ENCODE results near the gene KAT6B. TPM values are rescaled to one million over a fixed set of nuclear protein-coding genes. Genes with fewer than 3 reads are reported as not detected.

Gene KAT6B
- total and polyA plus RNA-seq, 2 of the 8 experiments (the other 6 are each of a cell fraction or from before 2014, with no cell fraction given): 7.3 to 30.8 TPM

DNA sequence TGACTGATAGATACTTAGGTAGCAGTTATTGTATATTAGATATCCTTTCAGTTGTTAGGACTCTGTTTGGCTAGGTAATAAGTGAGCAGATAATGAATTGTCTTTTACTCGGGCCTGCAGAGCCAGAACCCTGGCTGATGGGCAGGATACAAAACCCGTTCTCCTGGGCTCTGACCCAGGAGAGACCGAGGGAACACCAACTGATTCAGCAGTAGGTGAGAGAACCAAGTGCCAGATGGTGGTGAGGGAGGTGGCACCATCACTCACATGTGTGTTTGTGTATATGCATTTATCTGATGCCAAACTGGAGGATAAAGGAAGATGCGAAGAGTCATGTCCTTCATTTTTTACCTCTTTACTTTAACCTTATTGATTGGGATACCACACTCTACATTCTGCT, 169.4 kb downstream of the KAT6B start (continued):
- TF ChIP-seq HDAC2 (IDR thresholded peaks at IDR 0.05; ENCODE audit: borderline replicate concordance in 1 of 2, low read depth in 2 of 2, low read length in 2 of 2): no peak
- TF ChIP-seq BACH1 (IDR thresholded peaks at IDR 0.05; ENCODE audit: low read length): no peak
- no peak for TF ChIP-seq KDM5A (IDR thresholded peaks at IDR 0.05; ENCODE audit: low read length)
- no peak for TF ChIP-seq PHF8 (conservative IDR thresholded peaks at IDR 0.05; ENCODE audit: low read depth, low read length)
- no peak for TF ChIP-seq KDM4A (IDR thresholded peaks at IDR 0.05; ENCODE audit: low read depth, low read length, severe bottlenecking)

Data from H1 (cell line).